ENCODE data around the gene MRTFB.

- no peak for TF ChIP-seq EZH2phosphoT487 (IDR thresholded peaks at IDR 0.05; ENCODE audit: low read depth)
- TF ChIP-seq CTCF (IDR thresholded peaks at IDR 0.05; ENCODE audit: low read depth, low read length), result no peak
These were observed 38.1 kb downstream of the MRTFB start for GRCh38 chr16:14109077-14109775.
